Measurements from ENCODE around the gene OR1Q1.

- TF ChIP-seq, protein P1, sequence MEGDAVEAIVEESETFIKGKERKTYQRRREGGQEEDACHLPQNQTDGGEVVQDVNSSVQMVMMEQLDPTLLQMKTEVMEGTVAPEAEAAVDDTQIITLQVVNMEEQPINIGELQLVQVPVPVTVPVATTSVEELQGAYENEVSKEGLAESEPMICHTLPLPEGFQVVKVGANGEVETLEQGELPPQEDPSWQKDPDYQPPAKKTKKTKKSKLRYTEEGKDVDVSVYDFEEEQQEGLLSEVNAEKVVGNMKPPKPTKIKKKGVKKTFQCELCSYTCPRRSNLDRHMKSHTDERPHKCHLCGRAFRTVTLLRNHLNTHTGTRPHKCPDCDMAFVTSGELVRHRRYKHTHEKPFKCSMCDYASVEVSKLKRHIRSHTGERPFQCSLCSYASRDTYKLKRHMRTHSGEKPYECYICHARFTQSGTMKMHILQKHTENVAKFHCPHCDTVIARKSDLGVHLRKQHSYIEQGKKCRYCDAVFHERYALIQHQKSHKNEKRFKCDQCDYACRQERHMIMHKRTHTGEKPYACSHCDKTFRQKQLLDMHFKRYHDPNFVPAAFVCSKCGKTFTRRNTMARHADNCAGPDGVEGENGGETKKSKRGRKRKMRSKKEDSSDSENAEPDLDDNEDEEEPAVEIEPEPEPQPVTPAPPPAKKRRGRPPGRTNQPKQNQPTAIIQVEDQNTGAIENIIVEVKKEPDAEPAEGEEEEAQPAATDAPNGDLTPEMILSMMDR (IDR thresholded peaks at IDR 0.05), result no peak
- no peak for TF ChIP-seq POLR2AphosphoS5 (IDR thresholded peaks at IDR 0.05; ENCODE audit: low read depth, low read length)
These were observed 8.0 kb upstream of the OR1Q1 start for GRCh38 chr9:122606587-122606986.
